CD4-positive, alpha-beta T cell treated with Interleukin-15 for 1 hour (primary cell): Measurements from ENCODE around the gene ALOX12.

Experiments used
- DNase-seq: peaks from one replicate; pipeline ENCODE4 v3.0.0-alpha.2; 2020

ALOX12 gene

DNA sequence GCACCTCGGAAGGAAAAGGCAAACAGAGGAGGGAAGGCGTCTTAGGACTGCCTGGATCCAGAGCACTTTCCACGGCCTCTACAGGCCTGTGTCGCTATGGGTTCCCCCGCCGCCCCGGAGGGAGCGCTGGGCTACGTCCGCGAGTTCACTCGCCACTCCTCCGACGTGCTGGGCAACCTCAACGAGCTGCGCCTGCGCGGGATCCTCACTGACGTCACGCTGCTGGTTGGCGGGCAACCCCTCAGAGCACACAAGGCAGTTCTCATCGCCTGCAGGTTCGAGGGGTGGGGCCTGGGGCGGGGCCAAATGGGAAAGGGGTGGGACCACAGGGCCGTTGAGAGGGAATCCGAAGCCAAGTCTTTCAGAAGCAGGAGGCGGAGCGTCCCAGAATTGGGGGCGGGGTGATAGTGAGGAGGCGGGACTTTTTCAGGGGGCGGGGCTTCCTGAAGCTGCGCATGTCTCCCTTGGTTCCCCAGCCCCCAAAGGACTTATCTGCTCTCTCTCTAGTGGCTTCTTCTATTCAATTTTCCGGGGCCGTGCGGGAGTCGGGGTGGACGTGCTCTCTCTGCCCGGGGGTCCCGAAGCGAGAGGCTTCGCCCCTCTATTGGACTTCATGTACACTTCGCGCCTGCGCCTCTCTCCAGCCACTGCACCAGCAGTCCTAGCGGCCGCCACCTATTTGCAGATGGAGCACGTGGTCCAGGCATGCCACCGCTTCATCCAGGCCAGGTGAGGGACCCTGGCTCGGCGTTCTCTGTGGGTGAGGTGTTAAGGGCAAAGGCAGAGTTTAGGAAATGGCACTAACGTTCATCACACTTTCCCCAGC, 27.9 kb downstream of the ALOX12 start:
- DNase-seq, result peak; percentile 98

- DNase-seq, result no peak
Measured at GRCh38 chr17:7024402-7024785, 28.5 kb downstream of the ALOX12 start.

- DNase-seq, result no peak
Measured at GRCh38 chr17:7025245-7025644, 29.4 kb downstream of the ALOX12 start.

DNA sequence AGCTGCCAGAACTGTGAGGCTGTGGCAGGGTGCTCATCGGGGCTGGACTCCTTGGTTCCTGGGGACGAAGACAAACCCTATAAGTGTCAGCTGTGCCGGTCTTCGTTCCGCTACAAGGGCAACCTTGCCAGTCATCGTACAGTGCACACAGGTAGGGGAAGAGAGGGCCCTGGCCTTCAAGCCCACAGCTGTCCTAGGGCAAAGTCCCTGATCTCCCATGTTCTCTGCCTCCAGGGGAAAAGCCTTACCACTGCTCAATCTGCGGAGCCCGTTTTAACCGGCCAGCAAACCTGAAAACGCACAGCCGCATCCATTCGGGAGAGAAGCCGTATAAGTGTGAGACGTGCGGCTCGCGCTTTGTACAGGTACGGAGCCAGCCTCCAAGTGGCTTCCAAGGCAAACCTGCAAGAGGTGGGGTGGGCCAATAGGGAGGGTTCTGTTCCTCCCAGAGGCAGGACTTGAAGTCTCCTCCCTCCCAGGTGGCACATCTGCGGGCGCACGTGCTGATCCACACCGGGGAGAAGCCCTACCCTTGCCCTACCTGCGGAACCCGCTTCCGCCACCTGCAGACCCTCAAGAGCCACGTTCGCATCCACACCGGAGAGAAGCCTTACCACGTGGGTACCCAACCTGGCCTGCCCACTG, 30.7 kb downstream of the ALOX12 start:
- no peak for DNase-seq

- DNase-seq, result no peak
Measured at GRCh38 chr17:7027335-7027734, 31.5 kb downstream of the ALOX12 start.

DNA sequence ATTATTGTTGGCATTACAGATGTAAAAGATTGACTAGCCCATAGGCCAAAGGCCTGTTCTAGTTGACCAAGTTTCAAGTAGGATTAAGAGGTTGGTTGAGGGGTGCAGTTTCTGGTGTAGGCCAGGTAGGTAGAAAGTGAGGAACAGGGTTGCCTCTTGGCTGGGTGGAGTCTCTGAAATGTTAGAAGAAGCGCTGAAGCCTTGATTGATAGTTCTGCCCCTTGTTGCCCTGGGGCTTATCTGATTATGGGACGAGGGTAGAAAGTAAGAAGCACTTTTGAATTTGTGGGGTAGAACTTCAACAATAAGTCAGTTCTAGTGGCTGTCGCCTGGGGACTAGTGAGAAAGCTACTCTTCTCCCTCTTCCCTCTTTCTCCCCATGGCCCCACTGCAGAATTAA, 33.2 kb downstream of the ALOX12 start:
- DNase-seq, result no peak

DNA sequence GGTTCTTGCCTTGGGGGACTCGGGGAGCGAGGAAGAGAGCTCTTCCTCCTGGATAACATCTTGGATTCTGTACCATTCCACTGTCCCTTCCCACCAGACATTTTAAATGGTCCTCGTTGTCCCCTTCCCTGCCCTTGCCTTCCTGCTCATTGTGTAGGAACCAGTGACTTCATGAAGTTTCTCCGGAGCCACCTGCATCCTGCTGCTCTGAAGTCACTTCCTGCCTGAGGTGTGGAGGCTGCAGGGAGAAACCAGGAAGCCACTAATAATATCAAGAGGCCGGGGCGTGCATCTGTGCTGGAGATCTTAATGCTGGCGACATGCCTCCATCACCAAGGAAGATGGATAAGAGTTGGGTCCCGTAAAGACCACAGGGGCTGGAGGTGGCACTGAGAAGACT, 33.8 kb downstream of the ALOX12 start:
- peak; percentile 42 for DNase-seq

- DNase-seq, result peak; percentile 51
Measured at GRCh38 chr17:7034955-7035590, 39.2 kb downstream of the ALOX12 start.

DNA sequence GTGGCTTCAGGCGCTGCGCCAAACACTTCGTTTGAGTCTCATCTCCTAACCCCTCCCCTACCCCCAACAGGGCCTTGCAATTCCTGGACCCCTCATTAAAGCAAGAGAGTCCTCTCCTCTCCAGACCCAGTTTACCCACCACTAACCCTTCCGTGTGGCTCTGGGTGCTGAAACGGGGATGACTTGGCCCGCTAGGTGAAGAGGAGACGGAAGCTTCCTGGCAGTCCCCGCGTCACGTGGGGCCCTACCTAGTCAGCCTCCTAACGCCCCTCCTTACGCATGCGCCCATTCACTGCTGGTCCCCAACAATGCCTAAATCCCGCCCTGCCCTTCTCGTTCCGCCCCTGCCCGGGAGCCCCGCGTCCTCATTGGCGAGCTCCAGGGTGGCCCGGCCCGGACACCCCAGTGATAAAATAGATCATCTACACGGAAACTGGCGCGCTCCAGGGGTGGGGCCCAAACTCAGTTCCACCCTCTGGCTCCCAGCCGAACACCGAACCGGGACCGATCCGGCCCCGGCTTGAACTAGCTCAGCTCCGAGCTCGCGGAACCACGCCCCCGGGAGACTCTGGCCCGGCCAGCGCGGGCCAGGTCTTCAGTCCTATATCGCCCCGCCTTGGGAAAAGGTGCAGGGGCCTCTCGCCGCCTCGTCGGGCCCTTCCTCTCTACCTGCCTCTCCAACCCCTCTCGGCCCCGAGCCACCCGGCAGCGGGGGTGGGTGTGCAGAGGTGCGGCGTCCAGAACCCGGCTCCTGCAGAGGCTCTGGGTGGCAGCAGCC, 39.9 kb downstream of the ALOX12 start, which contains the start of gene SLC16A13:
Gene SLC16A13 (plus strand): TSS at position 425 of the 778 bp plus-strand sequence. CDS start 368 bp downstream, outside the sequence.
- DNase-seq, result peak; percentile 99

- DNase-seq, result no peak
Measured at GRCh38 chr17:7038025-7038862, 42.4 kb downstream of the ALOX12 start.

- DNase-seq, result no peak
Measured at GRCh38 chr17:7039832-7040231, 44.0 kb downstream of the ALOX12 start.

DNA sequence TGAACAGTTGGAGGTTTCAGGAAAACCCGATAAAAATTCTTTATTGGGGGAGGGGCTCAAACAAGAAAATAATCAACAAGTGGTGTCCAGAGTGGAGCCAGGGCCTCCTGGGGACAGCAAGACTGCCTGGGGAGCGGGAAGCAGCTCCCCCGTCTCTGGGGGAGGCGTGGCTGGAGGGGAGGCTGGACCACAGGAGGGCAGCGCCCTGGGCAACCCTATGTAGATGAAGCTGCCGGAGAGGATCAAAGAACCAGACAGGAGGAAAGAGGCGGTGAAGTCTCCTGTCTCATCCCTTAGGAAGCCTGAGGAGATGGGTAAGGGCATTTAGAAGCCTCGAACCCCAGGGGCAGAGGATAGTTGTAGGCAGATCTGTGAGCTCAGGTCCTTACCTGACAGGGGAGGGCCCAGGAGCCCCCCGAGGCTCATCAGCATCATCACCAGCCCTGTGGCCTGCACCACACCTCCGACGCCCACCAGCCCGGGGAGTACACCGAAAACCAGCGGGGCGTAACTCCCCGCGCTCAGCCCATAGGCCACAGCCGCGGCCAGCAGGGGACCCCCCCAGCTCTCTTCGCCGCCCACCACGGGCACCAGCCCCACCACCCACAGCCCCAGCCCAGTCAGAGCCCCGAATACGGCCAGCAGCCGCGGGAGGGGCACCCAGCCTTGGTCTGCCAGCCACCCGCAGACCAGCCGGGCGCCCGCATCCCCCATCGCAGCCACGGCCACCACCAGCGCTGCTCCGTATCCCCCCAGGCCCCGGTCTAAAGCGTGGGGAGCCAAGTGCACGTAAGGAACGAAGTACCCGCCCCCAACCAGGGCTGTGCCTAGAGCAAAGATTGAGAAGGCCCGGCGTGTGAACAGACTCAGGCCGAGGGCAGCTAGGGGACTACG, 46.0 kb downstream of the ALOX12 start:
- DNase-seq, result no peak

- DNase-seq, result peak; percentile 52
Measured at GRCh38 chr17:7042501-7043181, 46.8 kb downstream of the ALOX12 start.

GRCh38 chr17:7043182-7043496, 47.3 kb downstream of the ALOX12 start:
- no peak for DNase-seq

GRCh38 chr17:7043497-7044198, 47.8 kb downstream of the ALOX12 start, which contains the start of gene SLC16A11:
Gene SLC16A11, minus strand, starts transcription at chr17:7044092. Its CDS starts 579 bp downstream, at chr17:7043513.
- DNase-seq, result peak; percentile 78

- DNase-seq, result peak; percentile 54
Measured at GRCh38 chr17:7045492-7046126, 49.8 kb downstream of the ALOX12 start.

DNA sequence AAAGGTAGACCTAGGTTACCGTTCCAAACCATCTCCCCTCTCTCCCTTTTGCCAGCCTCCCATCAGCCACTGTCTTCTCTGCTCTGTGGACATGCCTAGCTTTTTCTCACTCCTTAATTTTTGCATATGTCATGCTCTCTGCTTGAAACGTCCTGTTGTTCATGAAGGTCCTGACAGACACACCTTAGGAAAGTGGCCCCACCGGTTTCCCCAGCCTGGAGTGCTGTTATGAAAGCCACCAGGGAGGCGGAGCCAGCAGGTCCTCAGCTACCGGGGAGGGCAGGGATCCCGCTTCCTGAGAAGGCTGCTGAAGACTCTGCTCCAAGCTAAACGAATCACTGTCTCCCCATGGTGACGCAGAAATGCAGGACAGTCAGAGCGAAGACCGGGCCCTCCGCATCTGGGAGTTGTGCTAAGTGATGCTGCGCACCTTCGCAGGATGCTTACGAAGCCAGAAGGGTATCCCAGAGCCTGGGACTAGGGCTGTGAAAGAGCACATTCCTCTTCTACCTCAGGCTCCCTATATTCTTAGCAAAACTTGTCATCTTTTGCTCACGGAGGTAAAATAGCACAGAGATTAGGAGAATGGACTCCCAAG, 50.4 kb downstream of the ALOX12 start:
- DNase-seq, result no peak

DNA sequence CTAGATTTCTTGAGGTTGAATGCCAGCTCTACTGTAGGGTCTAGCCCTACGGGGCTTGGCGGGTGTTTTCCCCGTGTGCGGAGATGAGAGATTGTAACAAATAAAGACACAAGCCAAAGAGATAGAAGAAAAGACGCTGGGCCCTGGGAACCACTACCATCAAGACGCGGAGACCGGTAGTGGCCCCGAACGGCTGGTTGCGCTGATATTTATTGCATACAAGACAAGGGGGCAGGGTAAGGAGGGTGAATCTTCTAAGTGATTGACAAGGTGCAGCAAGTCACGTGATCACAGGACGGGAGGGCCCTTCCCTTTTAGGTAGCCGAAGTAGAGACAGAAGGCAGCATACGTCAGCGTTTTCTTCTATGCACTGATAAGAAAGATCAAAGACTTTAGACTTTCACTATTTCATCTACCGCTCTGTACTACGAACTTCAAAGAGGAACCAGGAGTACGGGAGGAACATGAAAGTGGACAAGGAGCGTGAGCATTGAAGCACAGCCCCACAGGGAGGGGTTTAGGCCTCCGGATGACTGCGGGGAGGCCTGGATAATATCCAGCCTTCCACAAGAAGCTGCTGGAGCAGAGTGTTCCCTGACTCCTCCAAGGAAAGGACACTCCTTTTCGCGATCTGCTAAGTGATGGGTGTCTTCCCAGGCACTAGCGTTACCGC, 51.0 kb downstream of the ALOX12 start:
- DNase-seq, result peak; percentile 91
